Astrocyte of the cerebellum (primary cell): ENCODE results near the gene DOK3.

Experiments used
- DNase-seq: peaks from one replicate; pipeline ENCODE4 v3.0.0-alpha.2; 2011; ENCODE audit warnings: low read depth
- H3K4me3 ChIP-seq: 2 replicates; pipeline ENCODE4 v1.5.1; 2011; ENCODE audit warnings: mild to moderate bottlenecking, low read depth, low read length, moderate library complexity
- in situ Hi-C: cut with HindIII; loops from 2 replicates; pipeline ENCODE4 v1.10.0; 2017; ENCODE audit warnings: low sequenced_read_pairs
- TF ChIP-seq, protein P1 (sequence below): IDR thresholded peaks from 2 replicates; pipeline ENCODE4 v1.5.1; 2012; ENCODE audit warnings: low read length, low read depth, moderate library complexity, mild to moderate bottlenecking; ENCODE audit errors: missing control alignments

DOK3 gene, protein sequence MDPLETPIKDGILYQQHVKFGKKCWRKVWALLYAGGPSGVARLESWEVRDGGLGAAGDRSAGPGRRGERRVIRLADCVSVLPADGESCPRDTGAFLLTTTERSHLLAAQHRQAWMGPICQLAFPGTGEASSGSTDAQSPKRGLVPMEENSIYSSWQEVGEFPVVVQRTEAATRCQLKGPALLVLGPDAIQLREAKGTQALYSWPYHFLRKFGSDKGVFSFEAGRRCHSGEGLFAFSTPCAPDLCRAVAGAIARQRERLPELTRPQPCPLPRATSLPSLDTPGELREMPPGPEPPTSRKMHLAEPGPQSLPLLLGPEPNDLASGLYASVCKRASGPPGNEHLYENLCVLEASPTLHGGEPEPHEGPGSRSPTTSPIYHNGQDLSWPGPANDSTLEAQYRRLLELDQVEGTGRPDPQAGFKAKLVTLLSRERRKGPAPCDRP

DNA sequence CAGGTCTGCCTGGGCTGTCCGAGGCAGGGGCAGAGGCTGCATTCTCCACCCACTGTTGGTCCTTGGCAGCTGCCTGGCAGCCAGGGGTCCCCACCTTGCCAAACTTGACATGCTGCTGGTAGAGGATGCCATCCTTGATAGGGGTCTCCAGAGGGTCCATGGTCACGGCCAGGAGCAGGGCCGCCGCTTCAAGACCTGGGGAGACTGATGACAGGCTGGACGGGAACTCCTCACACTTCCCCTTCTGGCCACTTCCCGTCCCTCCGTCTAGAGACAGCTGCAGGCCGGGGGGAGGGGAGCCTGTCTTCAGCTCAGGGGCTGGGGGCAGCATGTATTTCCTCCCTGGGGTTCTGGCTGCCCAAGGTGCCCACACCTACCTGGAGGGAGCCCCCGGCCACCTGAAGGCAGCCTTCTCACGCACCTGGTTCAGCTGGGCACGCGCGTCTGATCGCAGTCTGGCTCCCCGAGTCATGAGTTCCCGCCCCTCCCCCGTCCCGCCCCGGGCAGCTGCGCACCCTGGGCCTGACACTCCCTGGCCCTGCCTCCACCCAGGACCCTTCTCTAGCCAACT is at the start of gene DOK3:
DOK3 (minus strand) TSS at position 446 of the 571 bp plus-strand sequence; CDS start at position 160, 286 bp downstream.
- in situ Hi-C loops = no loop called here
- no peak within 1 kb of the TSS for H3K4me3 ChIP-seq
- TF ChIP-seq, protein P1, sequence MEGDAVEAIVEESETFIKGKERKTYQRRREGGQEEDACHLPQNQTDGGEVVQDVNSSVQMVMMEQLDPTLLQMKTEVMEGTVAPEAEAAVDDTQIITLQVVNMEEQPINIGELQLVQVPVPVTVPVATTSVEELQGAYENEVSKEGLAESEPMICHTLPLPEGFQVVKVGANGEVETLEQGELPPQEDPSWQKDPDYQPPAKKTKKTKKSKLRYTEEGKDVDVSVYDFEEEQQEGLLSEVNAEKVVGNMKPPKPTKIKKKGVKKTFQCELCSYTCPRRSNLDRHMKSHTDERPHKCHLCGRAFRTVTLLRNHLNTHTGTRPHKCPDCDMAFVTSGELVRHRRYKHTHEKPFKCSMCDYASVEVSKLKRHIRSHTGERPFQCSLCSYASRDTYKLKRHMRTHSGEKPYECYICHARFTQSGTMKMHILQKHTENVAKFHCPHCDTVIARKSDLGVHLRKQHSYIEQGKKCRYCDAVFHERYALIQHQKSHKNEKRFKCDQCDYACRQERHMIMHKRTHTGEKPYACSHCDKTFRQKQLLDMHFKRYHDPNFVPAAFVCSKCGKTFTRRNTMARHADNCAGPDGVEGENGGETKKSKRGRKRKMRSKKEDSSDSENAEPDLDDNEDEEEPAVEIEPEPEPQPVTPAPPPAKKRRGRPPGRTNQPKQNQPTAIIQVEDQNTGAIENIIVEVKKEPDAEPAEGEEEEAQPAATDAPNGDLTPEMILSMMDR = no peak
- DNase-seq = no peak

DNA sequence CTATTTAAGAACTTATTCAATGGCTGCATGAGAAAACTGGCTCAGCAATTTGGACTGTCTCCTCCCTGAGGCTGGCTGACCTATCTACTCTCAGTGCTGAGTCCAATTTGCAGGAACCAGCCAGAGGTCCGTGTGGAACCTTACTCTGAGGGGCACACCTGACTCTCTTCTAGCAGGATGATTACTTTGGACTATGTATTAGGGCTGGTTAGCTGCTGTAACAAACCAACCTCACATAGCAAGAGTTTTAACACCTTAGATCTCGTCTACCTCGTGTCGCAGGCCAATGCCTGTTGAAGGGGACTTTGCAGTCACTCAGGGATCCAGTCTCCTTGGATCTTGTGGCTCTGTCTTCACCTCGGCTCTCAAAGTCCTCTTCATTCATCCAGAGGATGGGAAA is 48.2 kb upstream of the DOK3 start:
- in situ Hi-C loops = no loop called here
- no peak for DNase-seq
- no peak overlapping the region for H3K4me3 ChIP-seq
- TF ChIP-seq, protein P1 = no peak

DNA sequence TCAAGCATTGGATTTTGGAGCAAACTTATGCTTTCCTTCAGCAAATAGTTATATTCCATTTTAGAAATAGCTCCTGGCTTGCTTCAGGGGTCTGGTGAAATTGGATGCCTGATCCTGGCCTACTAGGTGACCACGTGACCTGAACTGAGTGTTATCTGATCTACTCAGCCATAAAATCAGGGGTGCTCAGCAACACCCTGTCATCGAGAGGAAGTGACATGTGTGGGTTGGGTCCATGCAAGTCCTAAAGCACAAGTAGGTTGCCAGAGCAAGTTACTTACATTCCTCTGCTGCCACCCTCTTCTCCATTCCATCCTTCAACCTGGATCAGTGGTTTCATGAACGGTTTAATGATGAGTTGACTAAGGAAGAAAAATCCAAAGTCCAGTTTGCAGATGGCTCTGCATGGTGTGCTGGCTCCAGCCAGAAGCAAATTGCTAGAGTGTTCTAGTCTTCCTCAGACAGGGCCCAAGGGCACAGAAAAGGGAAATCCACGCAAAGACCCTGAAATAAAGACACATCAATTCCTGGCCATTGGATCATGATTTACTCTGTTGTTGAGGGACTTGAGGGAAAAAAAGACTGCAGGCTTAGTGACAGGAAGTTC is 47.5 kb upstream of the DOK3 start:
- H3K4me3 ChIP-seq = no peak overlapping the region
- DNase-seq = no peak
- TF ChIP-seq, protein P1 = no peak
- in situ Hi-C loops = no loop called here

DNA sequence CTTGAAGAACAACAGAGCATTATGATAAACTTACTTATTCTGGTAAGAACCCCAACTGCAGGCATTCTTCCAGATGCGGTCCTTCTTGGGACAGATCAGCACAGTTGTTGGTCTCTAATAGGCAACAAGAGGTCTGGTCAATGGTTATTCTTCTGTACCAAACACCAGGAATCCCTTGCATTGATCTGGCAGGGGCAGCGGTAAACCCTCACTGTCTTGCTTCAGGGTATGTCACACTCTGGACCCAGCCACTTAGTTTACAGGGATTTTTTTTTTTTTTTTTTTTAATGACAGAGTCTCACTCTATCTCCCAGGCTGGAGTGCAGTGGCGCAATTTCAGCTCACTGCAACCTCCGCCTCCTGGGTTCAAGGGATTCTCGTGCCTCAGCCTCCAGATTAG is 46.0 kb upstream of the DOK3 start:
- TF ChIP-seq, protein P1 = no peak
- DNase-seq = no peak
- no peak overlapping the region for H3K4me3 ChIP-seq
- in situ Hi-C loops = no loop called here

DNA sequence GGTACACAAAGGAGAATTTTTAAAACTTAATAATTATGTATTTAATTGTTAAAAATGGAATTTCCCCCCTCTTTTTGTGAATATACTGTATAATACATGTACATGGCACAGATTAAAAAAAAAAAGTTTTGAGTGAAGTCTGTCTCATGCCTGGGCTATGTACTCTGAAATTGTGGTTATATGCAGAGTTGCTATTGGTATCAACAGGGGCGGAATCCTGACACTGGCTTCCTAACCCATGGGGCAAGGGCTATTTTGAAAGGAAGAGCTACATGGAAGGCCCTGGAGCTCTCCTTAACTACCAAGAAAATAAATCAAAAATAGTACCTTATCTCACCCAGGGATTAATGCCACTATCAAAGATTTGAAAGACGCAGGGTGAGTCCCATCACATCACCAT is 45.6 kb upstream of the DOK3 start:
- DNase-seq = no peak
- in situ Hi-C loops = no loop called here
- H3K4me3 ChIP-seq = peak overlapping the region; percentile 44
- TF ChIP-seq, protein P1 = no peak

DNA sequence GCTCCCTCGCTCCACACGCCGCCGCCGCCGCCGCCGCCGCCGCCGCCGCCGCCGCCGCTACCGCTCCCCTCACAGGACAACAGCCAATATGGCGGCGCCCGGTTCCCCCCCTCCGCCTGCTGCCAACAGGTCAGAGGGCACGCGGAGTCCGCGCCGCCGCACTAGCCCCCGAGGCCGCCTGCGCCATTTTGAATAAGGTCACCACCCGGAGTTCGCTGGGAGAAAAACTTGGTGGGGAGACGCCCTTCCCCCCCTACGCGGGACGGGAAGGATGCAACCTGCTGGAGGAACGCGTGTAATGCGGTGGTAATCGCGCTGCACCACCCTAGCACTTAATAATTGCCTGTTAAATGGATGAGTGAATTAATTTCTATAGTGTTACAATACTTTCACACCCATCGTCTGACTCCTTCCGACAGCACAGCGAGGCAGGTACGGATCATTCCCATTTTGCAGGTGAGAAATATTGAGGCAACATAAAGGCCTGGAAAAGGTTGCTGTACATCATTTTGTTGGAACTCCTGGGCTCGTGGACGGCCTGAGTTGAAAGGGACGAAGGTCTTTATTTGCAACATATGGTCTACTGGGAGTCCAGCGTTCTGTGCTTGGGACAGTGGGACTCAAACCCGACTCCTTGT is 45.0 kb upstream of the DOK3 start, which contains the start of gene FAM193B:
FAM193B (minus strand) TSS at position 90 of the 638 bp plus-strand sequence. CDS start 105 bp downstream, outside the sequence.
- in situ Hi-C loops = no loop called here
- peak within 1 kb of the TSS; percentile 80 for H3K4me3 ChIP-seq
- TF ChIP-seq, protein P1 = peak; percentile 13
- DNase-seq = peak; percentile 65
